Measurements from ENCODE around the gene SUPT4H1. TPM values are rescaled to one million over a fixed set of nuclear protein-coding genes. Genes with fewer than 3 reads are reported as not detected.

Gene SUPT4H1
- total RNA-seq, 1 experiment from 2014 or later: 109 TPM

GRCh38 chr17:58380207-58381123, 28.5 kb upstream of the SUPT4H1 start:
- no peak overlapping the region for H4K91ac ChIP-seq (ENCODE audit: insufficient read length, low read depth, low read length)
- no peak overlapping the region for H3K23ac ChIP-seq (ENCODE audit: insufficient read length, low read depth, low read length)
- no peak overlapping the region for H2BK20ac ChIP-seq (ENCODE audit: low read depth, low read length, poor library complexity, severe bottlenecking)
- H2AFZ ChIP-seq (ENCODE audit: low read length): no peak overlapping the region
- peaks cover 33 to 35% of the 10 kb centered on the region in 2 experiments for H3K4me1 Mint-ChIP-seq
- TF ChIP-seq CTCF (conservative IDR thresholded peaks at IDR 0.05): no peak
- no peak overlapping the region for H3K27ac Mint-ChIP-seq
- peaks cover 4% of the 10 kb centered on the region; the same call in 1 of the 2 replicates for H3K27me3 Mint-ChIP-seq (ENCODE audit: low read depth)
- no peaks in the 10 kb centered on the region for H4K20me1 ChIP-seq (ENCODE audit: control insufficient read depth, insufficient read depth, insufficient read length)
- no peak overlapping the region for H2BK15ac ChIP-seq (ENCODE audit: low read depth, low read length)
- no peak overlapping the region for H2BK5ac ChIP-seq (ENCODE audit: insufficient read length, low read length)
- H3K27ac ChIP-seq (ENCODE audit: insufficient read length, low read depth, low read length): no peak overlapping the region
- H3K79me2 ChIP-seq (ENCODE audit: insufficient read depth, low read length): no peaks in the 10 kb centered on the region
- H3K4me2 ChIP-seq (ENCODE audit: insufficient read depth, insufficient read length, low read length): no peak overlapping the region
- H3K23me2 ChIP-seq (ENCODE audit: insufficient read length, low read depth, low read length, poor library complexity, severe bottlenecking): no peaks in the 10 kb centered on the region
- H4K5ac ChIP-seq (ENCODE audit: insufficient read length, low read depth, low read length): no peak overlapping the region
- no peaks in the 10 kb centered on the region for H3K9me3 ChIP-seq (ENCODE audit: control insufficient read depth, low read depth, low read length)
- no CpG with 5 or more reads among the region's 5 CpGs for WGBS (ENCODE audit: extremely low coverage, insufficient read length, low lambda C conversion rate)
- no peak overlapping the region for H3K4ac ChIP-seq (ENCODE audit: low read depth, low read length)
- H3K9ac ChIP-seq (ENCODE audit: extremely low read depth, insufficient read length, low read length): no peak overlapping the region
- no peak overlapping the region for H2BK120ac ChIP-seq (ENCODE audit: low read depth, low read length, poor library complexity, severe bottlenecking)
- no peak overlapping the region for H3K4me3 Mint-ChIP-seq
- H3K4me1 ChIP-seq (ENCODE audit: insufficient read depth, low read length): peaks cover 11% of the 10 kb centered on the region; the same call in 1 of the 2 replicates
- H2BK12ac ChIP-seq (ENCODE audit: insufficient read length, low read depth, low read length): no peak overlapping the region
- H2AK5ac ChIP-seq (ENCODE audit: insufficient read length, low read length): no peak overlapping the region
- no peak for DNase-seq
- no peak overlapping the region for H3T11ph ChIP-seq (ENCODE audit: low read length)
- H3K14ac ChIP-seq (ENCODE audit: insufficient read depth, low read length): no peak overlapping the region
- no peak overlapping the region for H3K56ac ChIP-seq (ENCODE audit: insufficient read length, low read depth, low read length)
- H3K18ac ChIP-seq (ENCODE audit: insufficient read length, low read depth, low read length): no peak overlapping the region
- no peaks in the 10 kb centered on the region for H3K79me1 ChIP-seq (ENCODE audit: insufficient read depth, low read depth, low read length, poor library complexity, severe bottlenecking)
- H3K36me3 Mint-ChIP-seq (ENCODE audit: insufficient read depth in 1 of 3, low read depth in 3 of 3): no peaks in the 10 kb centered on the region
- H3K27me3 ChIP-seq (ENCODE audit: insufficient read depth, low read length): no peaks in the 10 kb centered on the region
- H4K8ac ChIP-seq (replicated peaks; ENCODE audit: insufficient read length, low read depth, low read length): no peak overlapping the region
- no peaks in the 10 kb centered on the region for H3K9me3 Mint-ChIP-seq

All from H9 (cell line).